Measurements from ENCODE around the gene TNFRSF19.

The TNFRSF19 gene

GRCh38 chr13:23716401-23716800 is 146.2 kb downstream of the TNFRSF19 start:
- DNase-seq (ENCODE audit: low spot score), result no peak

GRCh38 chr13:23718996-23719395 is 148.8 kb downstream of the TNFRSF19 start:
- DNase-seq (ENCODE audit: low spot score), result no peak

GRCh38 chr13:23722726-23723453 is 152.7 kb downstream of the TNFRSF19 start:
- DNase-seq (ENCODE audit: low spot score), result no peak

- no peak for DNase-seq (ENCODE audit: low spot score)
Measured at GRCh38 chr13:23723471-23723870, 153.3 kb downstream of the TNFRSF19 start.

GRCh38 chr13:23724196-23724970 is 154.2 kb downstream of the TNFRSF19 start:
- no peak for DNase-seq (ENCODE audit: low spot score)

Data from globus pallidus (tissue), 1 donor.